Left cardiac atrium (tissue), 4 donors: ENCODE data around the gene NXN. TPM values are rescaled to one million over a fixed set of nuclear protein-coding genes. Genes with fewer than 3 reads are reported as not detected.
"Not testable (repeated sequence)": the region's sequence is repeated elsewhere in the genome, so short reads cannot be mapped to it uniquely, and the experiment has no call there.

Source experiments
- ATAC-seq, 2 donors: fragments of 200-7000 bp; cut with Tn5 transposase; one replicate each; pipeline ENCODE4 v1.9.1; 2020; ENCODE audit warnings: mild to moderate bottlenecking in 2 of 2, moderate library complexity in 2 of 2
- DNase-seq: peaks from one replicate; pipeline ENCODE4 v3.0.0-alpha.2; 2020
- intact Hi-C, 2 donors: fragments of 100-400 bp; cut with DNase I; formaldehyde crosslinking; loops; one replicate each; pipeline versions ENCODE4 v1.14.1 to v1.15.1; 2022 to 2023
- total RNA-seq, 2 donors: library from RNA; stranded (reverse); fragmentation: NEBNext Ultra II Directional; extraction: Animal tissue kit (Norgen Biotek cat#: 25700); gene quantifications; one replicate each; pipeline ENCODE4 v1.2.1, GENCODE V29; 2021
- donor health status: DM: no; HTN: yes; CAD: no.
- donor health status: DM: no; HTN: yes; CAD: no; lungs with severe emphysema.
- donor health status: DM: yes; HTN: yes; CAD: no.
- donor health status: Dilated cardiomyopathy.

The NXN gene
- total RNA-seq, 2 donors from 2014 or later = 16.7 to 20.8 TPM

DNA sequence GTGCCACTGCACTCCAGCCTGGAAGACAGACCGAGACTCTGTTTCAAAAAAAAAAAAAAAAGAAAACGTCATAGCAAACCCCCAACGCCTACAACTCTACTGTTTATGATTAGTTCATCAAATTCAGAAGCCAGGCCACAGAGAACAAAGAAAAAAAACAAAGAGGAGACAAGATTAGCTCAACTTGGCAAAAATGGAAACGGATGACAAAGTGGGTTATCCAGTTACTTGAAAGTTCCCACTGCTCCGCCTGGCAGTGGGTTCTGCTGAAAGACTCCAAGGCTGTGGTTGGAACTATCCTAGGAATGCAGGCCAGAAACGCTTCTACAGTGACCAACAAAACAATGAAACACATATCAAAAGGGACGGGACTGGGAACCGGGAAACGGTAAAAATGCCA lies 144.3 kb downstream of the NXN start:
- intact Hi-C loops = no loop called here
- ATAC-seq (peak; percentile 73 to 88), DNase-seq (no peak)

DNA sequence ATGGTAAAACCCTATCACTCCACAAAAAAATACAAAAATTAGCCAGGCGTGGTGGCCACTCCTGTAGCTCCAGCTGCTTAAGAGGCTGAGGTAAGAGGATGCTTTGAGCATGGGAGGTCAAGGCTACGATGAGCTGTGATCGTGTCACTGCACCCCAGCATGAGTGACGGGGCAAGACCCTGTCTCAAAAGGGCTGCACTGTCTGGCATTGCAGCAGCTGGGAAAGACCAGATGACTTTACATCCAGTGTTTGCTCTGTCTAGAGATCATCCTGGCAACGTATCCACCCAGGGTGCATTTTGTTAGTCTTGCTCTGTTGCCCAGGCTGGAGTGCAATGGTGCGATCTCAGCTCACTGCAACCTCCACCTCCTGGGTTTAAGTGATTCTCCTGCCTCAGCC lies 145.4 kb downstream of the NXN start:
- intact Hi-C loops = no loop called here
- DNase-seq (no peak), ATAC-seq (no peak)

DNA sequence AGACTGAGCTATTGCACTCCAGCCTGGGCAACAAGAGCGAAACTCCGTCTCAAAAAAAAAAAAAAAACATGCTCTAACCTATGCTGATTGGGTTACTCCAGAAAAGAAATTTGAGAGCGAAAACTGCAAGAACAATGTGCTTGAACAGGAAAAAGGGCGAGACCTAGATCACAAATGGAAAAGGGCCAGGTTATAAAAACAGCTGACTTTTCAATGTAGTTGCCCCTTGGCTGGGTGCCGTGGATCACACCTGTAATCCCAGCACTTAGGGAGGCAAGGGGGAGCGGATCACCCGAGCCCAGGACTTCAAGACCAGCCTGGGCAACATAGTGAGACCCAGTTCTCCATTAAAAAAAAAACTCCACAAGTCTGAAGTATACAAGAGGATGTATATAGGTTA lies 148.6 kb downstream of the NXN start:
- intact Hi-C loops = no loop called here
- ATAC-seq (no peak), DNase-seq (no peak)

DNA sequence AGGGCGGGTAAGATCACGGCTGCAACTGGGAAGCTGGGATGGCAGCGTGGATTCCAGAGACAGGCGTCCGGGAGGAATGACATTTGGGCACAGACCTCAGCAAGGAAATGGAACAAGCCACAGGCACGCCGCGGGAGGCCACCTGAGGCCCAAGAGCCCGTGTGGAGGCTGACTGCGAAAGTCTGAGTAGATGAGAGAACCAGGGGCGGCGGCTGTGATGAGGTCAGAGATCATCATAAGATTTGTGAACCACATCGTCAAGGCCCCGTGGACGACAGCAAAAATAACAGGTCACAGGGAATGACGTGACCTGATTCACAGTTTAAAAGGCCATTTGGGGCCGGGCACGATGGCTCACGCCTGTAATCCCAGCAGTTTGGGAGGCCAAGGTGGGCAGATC lies 149.2 kb downstream of the NXN start:
- intact Hi-C loops = no loop called here
- no peak for ATAC-seq
- no peak for DNase-seq

DNA sequence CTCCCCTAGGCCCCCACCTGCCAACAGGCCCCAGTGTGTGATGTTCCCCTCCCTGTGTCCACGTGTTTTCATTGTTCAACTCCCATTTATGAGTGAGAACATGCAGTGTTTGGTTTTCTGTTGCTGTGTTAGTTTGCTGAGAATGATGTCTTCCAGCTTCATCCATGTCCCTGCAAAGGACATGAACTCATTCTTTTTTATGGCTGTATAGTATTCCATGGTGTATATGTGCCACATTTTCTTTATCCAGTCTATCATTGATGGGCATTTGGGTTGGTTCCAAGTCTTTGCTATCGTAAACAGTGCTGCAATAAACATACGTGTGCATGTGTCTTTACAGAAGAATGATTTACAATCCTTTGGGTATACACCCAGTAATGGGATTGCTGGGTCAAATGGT lies 150.0 kb downstream of the NXN start:
- DNase-seq, intact Hi-C loops: not testable (repeated sequence)

DNA sequence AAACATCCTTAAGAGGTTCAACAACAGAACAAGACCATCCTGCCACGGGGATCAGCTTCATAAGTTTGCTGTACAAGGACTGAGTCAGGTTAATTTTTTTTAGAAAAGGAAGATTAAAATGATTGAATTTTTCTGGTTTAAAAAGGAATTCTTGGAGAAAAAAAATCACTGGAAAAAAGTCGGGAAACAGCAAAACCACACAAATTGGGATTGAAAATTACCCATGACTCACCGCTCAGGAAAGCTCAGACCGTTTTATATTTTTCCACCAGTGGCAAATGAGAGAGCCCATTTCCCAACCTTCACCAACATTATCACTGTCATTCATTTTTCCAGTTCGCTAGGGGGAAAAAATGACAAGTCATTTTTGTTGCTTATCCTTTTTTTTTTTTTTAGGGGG lies 150.8 kb downstream of the NXN start:
- DNase-seq (no peak), ATAC-seq (no peak)
- intact Hi-C loops = no loop called here

More for the DNA sequence above, 150.0 kb downstream of the NXN start:
- not testable (repeated sequence) for ATAC-seq

DNA sequence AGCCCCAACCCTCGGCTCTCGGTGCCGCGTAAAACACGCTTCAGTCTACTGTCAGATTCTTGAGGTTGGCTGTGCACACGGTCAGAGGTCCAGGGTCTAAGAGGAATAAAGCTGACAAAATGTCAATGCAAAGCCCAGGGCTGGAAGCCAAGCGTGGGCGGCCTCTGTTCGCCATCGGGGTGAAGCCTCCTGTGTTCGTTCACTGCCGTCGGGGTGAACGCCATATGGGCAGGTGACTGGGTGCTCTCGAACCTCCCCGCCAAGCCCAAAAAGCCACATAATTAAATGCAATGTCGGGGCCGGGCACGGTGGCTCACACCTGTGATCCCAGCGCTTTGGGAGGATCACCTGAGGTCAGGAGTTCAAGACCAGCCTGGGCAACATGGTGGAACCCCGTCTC lies 152.8 kb downstream of the NXN start:
- no peak for DNase-seq
- ATAC-seq = no peak
- intact Hi-C loops = no loop called here

DNA sequence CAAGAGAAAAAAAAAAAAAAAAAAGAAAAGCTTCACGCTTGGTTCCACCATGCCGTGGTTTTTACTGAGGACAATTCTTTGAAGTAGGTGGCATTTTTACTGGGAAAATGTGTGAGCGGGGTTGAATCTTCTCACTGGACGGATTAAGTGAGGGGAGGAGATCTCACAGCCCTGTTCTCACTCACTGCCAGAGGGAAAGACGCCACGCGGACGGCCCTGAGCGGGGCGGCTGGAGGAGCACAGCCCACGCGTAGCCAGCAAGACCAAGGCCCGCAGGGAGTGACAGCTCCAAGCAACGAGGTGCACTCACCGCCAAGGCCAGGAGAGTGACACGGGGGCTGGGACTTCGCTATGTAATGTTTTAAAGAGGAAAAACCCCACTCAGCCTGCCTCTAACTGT lies 154.4 kb downstream of the NXN start:
- ATAC-seq (peak in 1 of 2 donors; percentile 50), DNase-seq (no peak)
- intact Hi-C loops = no loop called here

DNA sequence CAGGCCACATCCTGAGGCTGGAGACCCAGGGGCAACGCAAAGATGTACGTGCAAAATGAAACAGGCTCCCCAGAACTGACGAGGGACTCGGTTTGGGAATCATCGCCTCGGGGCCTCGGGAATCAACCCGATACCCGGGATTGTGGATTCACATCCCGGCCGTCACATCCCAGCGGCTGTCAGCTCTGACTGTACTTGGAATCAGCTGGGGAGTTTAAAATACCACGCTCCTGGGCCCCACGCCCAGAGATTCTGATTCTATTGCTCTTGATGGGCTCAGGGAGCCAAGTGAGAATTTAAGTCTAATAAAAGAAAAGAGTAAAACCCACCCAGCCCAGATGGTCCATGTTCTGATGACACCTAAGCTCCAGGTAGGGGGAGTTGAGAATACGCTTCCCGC lies 155.2 kb downstream of the NXN start:
- no peak for DNase-seq
- intact Hi-C loops = no loop called here

DNA sequence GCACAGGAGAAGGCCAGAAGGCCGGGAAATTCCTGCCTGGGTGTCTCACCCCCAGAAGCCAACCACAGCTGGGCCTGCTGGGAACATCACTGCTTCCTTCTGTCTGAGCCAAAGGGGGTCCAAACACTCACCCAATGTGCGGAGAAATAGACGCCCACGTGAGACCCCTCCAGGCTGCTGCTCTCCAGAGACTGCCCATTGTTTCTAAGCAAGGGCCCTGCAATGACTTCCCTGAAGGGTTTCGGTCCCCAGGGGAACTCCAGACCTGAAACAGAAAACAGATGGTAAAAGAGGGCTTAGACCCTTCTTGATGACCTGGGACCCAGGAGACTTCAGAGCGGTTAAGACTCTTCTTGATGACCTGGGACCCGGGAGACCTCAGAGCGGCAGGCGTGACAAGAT lies 156.1 kb downstream of the NXN start:
- no peak for DNase-seq
- intact Hi-C loops = no loop called here
- ATAC-seq = no peak

More for the DNA sequence above, 155.2 kb downstream of the NXN start:
- peak in 1 of 2 donors; percentile 59 for ATAC-seq

DNA sequence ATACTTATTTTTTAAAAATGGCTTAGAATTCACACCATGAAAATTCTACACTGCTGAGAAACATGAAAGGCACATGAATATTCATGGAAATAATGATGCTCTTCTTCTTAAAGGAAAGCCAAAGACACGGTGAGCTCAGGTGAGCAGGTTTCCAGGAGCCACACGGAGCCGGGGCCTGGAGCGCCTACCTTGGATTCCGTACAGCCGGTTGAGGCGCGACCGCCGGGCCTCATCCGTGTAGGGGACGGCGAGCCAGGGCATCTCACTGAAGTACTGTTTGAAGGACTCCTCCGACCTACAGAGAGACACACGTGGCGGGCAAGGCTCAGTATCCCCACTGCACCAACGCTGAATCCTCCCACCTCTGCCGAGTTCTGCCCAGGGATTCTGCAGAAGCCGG lies 160.3 kb downstream of the NXN start:
- intact Hi-C loops = no loop called here
- DNase-seq (no peak), ATAC-seq (no peak)

DNA sequence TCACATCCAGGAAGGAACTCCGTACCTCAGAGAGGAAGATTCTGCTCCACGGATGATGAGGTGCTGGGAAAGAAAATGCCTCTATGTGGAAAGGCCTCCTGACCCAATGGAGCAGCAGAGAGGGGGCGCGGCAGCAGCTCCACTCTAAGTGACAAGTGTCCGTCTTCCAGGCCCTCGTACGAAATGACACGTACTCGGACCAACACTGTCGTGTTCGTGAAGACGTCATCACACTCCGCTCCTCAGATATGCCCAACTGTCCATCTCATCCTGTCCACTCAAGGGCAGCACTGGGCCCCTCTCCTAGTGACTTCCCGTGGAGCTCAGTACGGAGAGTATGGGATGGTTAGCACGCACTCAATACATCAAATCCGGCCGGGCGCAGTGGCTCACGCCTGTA lies 165.2 kb downstream of the NXN start:
- DNase-seq (no peak), ATAC-seq (no peak)
- intact Hi-C loops = no loop called here

DNA sequence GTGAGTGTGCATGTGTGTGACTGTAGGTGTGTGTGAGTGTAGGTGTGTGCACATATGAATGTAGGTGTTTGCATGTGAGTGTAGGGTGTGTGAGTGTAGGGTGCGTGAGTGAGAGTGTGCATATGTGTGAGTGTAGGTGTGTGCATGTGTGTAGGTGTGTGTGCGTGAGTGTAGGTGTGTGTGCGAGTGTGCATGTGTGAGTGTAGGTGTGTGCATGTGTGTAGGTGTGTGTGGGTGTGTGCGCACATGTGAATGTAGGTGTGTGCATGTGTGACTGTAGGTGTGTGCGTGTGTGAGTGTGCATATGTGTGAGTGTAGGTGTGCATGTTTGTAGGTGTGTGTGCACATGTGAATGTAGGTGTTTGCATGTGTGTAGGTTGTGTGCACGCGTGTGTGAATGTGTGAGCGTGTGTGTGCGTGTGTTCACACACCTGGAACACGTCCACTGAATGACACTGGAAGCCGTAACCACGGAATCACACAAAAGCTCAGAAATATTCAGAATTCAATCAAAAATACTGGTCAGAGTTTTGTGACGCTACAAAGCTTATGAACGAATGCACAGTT lies 166.9 kb downstream of the NXN start:
- intact Hi-C loops = no loop called here
- ATAC-seq = no peak

DNA sequence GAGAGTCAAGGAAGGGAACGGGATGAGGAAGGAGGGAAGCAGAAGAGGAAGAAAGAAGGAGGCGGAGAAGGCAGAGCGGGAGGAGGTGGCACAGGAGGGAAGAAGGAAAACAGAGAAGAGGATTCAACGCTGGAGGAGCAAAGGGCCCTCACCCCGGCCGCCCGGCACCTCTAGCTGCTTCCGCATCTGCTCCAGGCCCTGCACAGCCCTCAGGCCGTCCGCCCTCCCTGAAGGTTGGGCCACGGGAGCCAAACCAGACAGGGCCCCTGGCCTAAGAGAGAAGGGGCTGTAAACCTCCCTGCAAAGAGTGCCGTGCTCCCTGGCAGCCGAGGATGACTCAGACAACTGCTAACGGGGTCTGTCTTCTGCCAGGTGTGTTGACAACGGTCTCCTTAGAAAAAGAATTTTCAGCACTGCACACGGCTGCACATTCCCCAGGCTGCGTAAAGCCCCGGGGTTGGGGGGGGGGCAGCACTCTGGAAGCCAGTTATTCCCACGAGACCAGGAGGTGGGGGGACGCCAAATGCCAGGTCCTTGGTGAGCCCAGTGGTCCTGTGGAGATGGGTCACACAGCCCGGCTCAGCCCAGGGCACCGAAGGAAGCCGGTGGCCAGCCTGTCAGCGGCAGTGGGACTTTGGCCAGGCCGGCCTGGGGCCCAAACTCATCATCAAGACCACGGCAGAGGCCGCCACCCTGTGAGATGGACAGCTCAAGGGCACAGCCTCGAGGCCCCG lies 168.4 kb downstream of the NXN start:
- ATAC-seq (no peak), DNase-seq (no peak)
- intact Hi-C loops = no loop called here

More for the DNA sequence above, 166.9 kb downstream of the NXN start:
- DNase-seq = no peak

DNA sequence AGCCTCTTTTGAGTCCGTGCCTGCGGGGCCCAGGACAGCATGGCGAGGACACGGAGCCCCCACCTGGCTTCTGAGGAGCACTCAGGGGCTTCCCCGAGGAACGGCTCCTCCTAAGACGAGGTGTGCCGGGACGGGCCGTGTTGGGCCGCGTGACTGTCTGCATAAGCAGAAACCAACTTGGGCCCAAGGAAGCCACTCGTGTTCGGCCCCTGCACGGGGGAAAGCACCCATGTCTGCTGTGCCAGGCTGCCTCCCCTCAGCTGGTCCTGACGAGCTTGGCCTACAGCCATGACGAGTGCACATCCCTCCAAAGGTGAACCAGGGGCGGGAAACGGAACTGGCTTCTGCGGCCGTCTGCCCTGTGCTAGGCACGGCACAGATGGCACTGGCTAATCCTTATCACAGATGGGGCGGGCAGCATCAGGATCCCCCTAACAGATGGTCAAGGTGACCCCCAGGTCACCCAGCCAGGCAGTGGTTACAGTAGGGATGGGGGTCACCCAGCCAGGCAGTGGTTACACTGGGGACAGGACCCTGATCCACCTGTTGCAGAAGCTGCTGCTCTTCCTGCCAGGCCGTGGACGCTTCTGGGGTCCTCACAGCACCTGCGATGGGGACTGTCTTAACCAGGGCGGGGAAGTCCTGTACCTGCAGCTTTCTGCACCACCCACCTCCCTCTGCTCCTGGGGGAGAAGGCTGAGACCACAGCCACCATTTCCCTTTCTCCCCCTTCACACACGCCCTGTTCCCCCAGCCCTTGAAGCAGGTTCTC lies 171.9 kb downstream of the NXN start:
- ATAC-seq (no peak), DNase-seq (no peak)
- intact Hi-C loops = no loop called here

DNA sequence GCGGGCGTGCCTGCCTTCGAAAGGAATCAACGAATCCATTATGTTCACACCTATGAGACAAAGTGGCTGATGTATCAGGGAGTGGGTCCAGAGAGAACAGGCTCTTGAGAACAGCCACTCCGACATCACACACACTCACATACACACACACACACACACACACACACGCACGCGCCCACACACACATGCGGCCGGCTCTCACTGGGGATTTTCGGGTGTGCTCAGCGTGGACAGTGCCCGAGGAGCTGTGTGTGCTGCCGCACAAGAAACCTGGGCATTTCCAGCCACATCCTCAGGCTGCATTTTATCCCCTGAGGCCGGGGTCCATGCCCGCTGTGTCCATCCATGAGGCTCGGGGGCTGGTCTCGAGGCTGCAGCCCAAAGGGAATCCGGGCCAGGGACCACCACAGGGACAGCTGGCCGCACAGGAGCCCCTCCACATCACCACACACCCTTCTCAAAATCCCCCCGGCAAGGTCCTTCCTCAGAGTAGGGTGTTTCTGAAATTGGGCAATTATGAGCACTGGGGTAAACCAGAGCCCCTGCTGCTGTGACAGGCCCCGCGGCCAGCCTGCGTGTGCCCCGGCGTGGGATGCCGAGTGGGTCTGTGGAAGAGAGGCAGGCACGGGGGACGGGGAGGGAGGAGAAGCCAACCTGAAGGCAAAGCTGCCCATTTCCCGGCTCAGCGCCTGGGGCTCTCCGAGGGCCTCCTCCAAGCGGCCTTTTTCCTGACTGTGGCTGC lies 172.6 kb downstream of the NXN start:
- DNase-seq = no peak
- intact Hi-C loops = no loop called here

DNA sequence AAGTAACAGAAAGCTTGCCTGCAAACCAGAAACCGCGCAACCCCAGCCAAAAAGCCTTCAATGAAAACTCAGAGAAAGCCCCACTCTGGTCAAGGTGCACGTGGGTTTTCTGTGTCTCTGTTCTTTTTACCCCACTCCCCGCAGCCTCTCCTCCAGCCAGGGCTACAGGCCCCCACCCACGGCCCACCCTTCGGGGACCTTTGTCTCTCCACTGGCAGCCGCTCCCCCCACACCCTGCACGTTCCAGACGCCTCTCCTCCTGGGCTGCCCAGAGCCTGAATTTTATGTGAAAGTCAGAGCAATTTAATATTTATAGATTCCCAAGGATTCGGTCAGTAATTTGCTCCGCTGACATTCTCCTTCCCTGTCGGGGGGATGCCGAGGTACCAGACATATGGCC lies 173.2 kb downstream of the NXN start:
- DNase-seq (no peak), ATAC-seq (no peak)
- intact Hi-C loops = no loop called here

More for the DNA sequence above, 172.6 kb downstream of the NXN start:
- no peak for ATAC-seq

DNA sequence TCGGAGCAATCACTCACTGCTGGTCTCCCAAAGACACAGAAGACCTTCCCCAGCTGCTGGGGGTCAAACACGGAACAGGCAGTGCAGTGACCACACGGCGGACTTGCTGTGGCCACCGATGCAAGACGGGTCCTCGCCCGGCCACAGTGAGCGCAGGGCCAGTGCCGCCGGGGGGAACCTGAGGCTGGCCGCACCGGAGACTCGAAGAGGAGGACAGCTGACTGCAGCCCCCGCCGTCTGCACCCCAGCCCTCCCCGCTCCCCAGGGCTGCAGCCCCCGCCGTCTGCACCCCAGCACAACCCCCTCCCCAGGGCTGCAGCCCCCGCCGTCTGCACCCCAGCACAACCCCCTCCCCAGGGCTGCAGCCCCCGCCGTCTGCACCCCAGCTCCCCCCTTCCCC lies 173.7 kb downstream of the NXN start:
- DNase-seq, intact Hi-C loops, ATAC-seq: not testable (repeated sequence)

DNA sequence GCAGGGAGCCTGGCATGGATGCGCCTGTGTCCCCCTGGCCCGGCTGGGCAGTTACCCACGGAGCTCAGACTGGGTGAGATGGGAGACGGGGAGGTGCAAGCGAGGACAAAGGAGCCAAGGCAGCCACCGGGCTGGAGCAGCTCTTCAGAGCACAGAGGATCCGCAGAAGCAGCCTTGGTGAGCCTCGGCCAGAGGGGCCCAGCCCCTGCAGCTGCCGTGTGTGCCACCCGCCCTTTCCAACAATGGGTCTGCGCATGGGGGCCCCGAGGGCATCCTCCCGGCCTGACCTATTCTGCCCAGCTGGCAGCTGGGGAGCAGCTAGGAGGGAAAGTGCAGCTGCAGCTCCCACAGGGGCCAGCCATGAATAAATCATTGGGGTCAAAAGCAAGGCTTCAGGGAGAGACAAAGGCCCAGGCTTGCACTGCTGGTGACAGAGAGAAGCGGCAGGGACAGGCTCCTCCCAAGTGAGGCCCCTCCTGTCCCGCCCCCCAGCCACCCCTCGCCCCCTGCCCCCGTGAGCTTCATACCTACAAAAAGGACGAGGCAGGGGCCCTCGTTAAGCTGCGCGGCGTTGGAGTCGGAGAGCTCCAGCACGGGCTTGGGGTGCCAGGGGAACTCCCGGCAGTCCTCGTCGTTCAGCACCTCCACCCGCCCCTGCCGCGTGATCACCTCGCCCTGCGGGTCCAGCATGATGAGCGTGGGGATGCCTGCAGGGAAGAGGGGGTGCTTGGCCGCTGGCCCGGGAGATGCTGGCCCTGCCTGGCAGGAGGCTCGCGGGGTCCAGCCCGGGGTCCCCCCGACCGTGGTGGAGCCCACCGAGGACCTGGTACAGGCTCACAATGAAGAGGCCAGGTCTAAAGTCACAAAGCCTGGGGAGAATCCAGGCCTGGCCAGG lies 174.8 kb downstream of the NXN start:
- peak in 1 of 2 donors; percentile 21 for ATAC-seq
- intact Hi-C loops = no loop called here
- DNase-seq = no peak
